Breast epithelium (tissue), 3 donors: ENCODE results near the gene DDX39A.

Source experiments
- CTCF ChIP-seq, 3 donors: fragments of 450-650 bp; IDR thresholded peaks; one replicate each; pipeline ENCODE4 v1.5.1; 2016 to 2017; ENCODE audit warnings: antibody characterized with exemption in 3 of 3, mild to moderate bottlenecking in 3 of 3, moderate library complexity in 3 of 3
- POLR2AphosphoS5 ChIP-seq, 3 donors: sonication (generic); formaldehyde crosslinking; IDR thresholded peaks; one replicate each; pipeline ENCODE4 v1.6.1; 2017; ENCODE audit warnings: antibody characterized with exemption in 3 of 3

- TF ChIP-seq POLR2AphosphoS5 (IDR thresholded peaks at IDR 0.05) (no peak), CTCF (IDR thresholded peaks at IDR 0.05) (no peak)
These were observed 19.9 kb upstream of the DDX39A start for GRCh38 chr19:14439014-14439413.
